Adrenal gland (tissue), 12 donors: Measurements from ENCODE around the gene BATF3. TPM values are rescaled to one million over a fixed set of nuclear protein-coding genes. Genes with fewer than 3 reads are reported as not detected.

Experiments used
- DNase-seq, 7 donors: peaks; one replicate each; pipeline ENCODE4 v3.0.0-alpha.2; 2019 to 2020
- H3K27ac ChIP-seq, 5 donors: fragments of 200-600 bp; sonication (generic) in 4 of 5; 1 replicate in 3 of 5; 2 replicates in 2 of 5; pipeline versions ENCODE4 v1.5.1 to v1.8.0; 2016 to 2020; ENCODE audit warnings: mild to moderate bottlenecking in 1 of 5
- H3K27me3 ChIP-seq: fragments of 200-600 bp; 2 replicates; pipeline ENCODE4 v1.8.0; 2021
- H3K36me3 ChIP-seq, 2 donors: fragments of 200-600 bp; replicated peaks in 1 of 2; 1 replicate in 1 of 2; 2 replicates in 1 of 2; pipeline versions ENCODE4 v1.5.1 to v1.8.0; 2018 to 2022
- H3K4me1 ChIP-seq, 2 donors: fragments of 200-600 bp; replicated peaks in 1 of 2; 1 replicate in 1 of 2; 2 replicates in 1 of 2; pipeline versions ENCODE4 v1.5.1 to v1.8.0; 2018 to 2021
- H3K4me3 ChIP-seq, 4 donors: fragments of 200-600 bp; sonication (generic) in 3 of 4; one replicate each; pipeline ENCODE4 v1.5.1; 2016 to 2018
- H3K9me3 ChIP-seq, 3 donors: fragments of 200-600 bp; sonication (generic) in 1 of 3; replicated peaks in 1 of 3; 1 replicate in 2 of 3; 2 replicates in 1 of 3; pipeline versions ENCODE4 v1.5.1 to v1.8.0; 2016 to 2021
- POLR2A ChIP-seq, 2 donors: fragments of 450-650 bp; IDR thresholded peaks; one replicate each; pipeline ENCODE4 v1.6.1; 2017; ENCODE audit warnings: antibody characterized with exemption in 2 of 2, mild to moderate bottlenecking in 2 of 2, moderate library complexity in 1 of 2
- WGBS, 4 donors: extraction: QIAGEN DNeasy Blood & Tissue Kit in 2 of 4; methylation state at CpG; one replicate each; pipeline versions ENCODE4 v1.1.5 to v1.1.7; 2013 to 2017; 5-methylcytosine and 5-hydroxymethylcytosine counted together
- intact Hi-C, 2 donors: fragments of 100-400 bp; cut with DNase I; formaldehyde crosslinking; loops; one replicate each; pipeline versions ENCODE4 v1.14.1 to v1.15.0; 2022 to 2023
- polyA plus RNA-seq, 3 donors: library from polyadenylated mRNA; stranded (reverse); fragments of 200-250 nt in 2 of 3; fragments of 350-450 nt in 1 of 3; fragmentation: Illumina TruSeq in 1 of 3; extraction: RNeasy Lipid Tissue Mini Kit (QIAGEN cat#74804) in 1 of 3; gene quantifications; one replicate each; pipeline ENCODE4 v1.2.3, GENCODE V29; 2013 to 2014
- total RNA-seq, 9 donors: library from RNA; depleted of rRNA in 4 of 9; stranded (reverse); fragments of >200 nt in 4 of 9; fragments of 120-200 nt in 1 of 9; fragmentation: NEBNext Ultra II Directional in 1 of 9; extraction: Animal tissue kit (Norgen Biotek cat#: 25700) in 1 of 9; gene quantifications; one replicate each; pipeline versions ENCODE4 v1.1.0 to v1.2.4, GENCODE V29; 2013 to 2023
- TF ChIP-seq, protein P1 (sequence below), 6 experiments: fragments of 450-650 bp in 4 of 6; fragments of 200-600 bp in 2 of 6; sonication (generic) in 1 of 6; IDR thresholded peaks; 1 replicate in 5 of 6; 2 replicates in 1 of 6; pipeline versions ENCODE4 v1.5.1 to v1.8.0; 2016 to 2021; ENCODE audit warnings: antibody characterized with exemption in 6 of 6, mild to moderate bottlenecking in 2 of 6, moderate library complexity in 1 of 6
- donor health status: healthy with polysubstance abuse.
- donor health status: Bipolar disorder and iron deficiency.
- donor health status: DM: yes; HTN: yes; CAD: no.
- donor health status: DM: no; HTN: no; CAD: no.
- donor health status: DM: no; HTN: no; CAD: no.
- donor health status: DM: yes; HTN: yes; CAD: no.

BATF3 gene
- total and polyA plus RNA-seq, 12 donors: 0.24 to 7.5 (median 2.8) TPM

DNA sequence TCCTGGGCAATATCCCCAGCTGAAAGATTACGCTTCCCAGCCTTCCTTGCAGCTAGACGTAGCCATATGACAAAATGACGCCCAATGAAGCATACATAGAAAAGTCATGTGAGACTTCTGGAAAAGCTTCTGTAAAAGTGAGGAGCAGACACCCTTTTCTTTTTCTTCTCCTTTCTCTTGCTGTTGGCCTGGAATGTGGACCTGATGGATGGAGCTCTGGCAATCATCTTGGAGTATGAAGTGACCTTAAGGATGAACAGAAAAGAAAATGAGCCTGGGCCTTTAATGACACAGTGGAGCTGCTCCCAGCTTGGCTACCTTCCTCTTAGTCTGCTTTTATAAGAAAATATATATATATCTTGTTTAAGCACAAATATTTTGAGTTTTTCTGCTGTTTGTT is 24.8 kb downstream of the BATF3 start:
- intact Hi-C loops: loop anchor here in 1 of 2 donors (10.0 kb wide), 1 partner anchor 310 kb away; no protein-coding TSS in a partner anchor
- H3K9me3 ChIP-seq: no peaks in the 10 kb centered on the region
- H3K4me3 ChIP-seq: no peak overlapping the region
- H3K36me3 ChIP-seq: no peaks in the 10 kb centered on the region
- WGBS, 4 donors: 91 to 95% (median 95%) methylated on average over 3 of the region's 3 CpGs
- no peak overlapping the region for H3K27ac ChIP-seq
- no peak for TF ChIP-seq POLR2A (IDR thresholded peaks at IDR 0.05)
- TF ChIP-seq, protein P1, sequence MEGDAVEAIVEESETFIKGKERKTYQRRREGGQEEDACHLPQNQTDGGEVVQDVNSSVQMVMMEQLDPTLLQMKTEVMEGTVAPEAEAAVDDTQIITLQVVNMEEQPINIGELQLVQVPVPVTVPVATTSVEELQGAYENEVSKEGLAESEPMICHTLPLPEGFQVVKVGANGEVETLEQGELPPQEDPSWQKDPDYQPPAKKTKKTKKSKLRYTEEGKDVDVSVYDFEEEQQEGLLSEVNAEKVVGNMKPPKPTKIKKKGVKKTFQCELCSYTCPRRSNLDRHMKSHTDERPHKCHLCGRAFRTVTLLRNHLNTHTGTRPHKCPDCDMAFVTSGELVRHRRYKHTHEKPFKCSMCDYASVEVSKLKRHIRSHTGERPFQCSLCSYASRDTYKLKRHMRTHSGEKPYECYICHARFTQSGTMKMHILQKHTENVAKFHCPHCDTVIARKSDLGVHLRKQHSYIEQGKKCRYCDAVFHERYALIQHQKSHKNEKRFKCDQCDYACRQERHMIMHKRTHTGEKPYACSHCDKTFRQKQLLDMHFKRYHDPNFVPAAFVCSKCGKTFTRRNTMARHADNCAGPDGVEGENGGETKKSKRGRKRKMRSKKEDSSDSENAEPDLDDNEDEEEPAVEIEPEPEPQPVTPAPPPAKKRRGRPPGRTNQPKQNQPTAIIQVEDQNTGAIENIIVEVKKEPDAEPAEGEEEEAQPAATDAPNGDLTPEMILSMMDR (IDR thresholded peaks at IDR 0.05): no peak
- no peaks in the 10 kb centered on the region for H3K4me1 ChIP-seq
- H3K27me3 ChIP-seq: no peaks in the 10 kb centered on the region
- no peak for DNase-seq

DNA sequence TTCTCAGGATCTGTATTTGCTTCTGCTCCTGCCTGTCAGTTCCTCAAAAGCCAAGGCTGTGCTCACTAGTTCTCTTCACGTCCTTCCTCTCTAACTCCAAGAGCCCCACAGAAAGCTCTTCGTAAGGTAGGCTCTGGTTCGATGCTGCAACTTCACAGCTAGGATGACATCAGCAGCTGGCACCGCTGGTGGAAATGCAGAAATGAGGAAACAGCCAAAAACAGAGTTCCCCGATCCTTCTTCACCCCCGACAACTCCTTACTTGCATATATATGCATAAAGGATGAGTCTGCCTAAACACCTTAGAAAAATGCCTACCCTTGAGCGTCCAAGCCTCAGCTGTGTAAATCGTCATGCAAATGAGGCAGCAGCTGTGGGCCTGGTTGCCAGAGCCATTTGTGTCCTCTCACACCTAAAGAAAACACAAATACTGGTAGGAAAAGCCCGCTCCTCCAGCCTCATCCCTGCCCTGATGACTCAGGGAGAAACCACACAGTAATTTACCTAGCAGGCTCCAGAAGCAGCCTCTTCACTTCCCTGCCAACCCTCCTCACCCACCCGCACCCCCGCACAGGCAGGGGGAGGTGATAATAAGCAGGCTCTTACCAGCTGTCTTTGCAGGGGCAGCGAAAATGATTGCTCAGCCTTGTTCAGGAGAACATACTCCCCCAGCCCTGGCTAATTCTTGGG is 28.2 kb downstream of the BATF3 start:
- intact Hi-C loops: loop anchor here in 1 of 2 donors (10.0 kb wide), 1 partner anchor 313 kb away; no protein-coding TSS in a partner anchor
- Histone ChIP-seq H3K4me3 (no peak overlapping the region), H3K27me3 (no peaks in the 10 kb centered on the region), H3K36me3 (no peaks in the 10 kb centered on the region), H3K27ac (peak overlapping the region in 1 of 5 donors; percentile 31), H3K4me1 (peaks cover 6 to 28% of the 10 kb centered on the region in 2 donors), H3K9me3 (no peaks in the 10 kb centered on the region)
- DNase-seq: peak in 6 of 7 donors; percentile 35 to 75 (median 45)
- TF ChIP-seq, protein P1 (IDR thresholded peaks at IDR 0.05): no peak
- no peak for TF ChIP-seq POLR2A (IDR thresholded peaks at IDR 0.05)
- WGBS, 4 donors: 43 to 64% (median 49%) methylated on average over 9 to 12 of the region's 12 CpGs

DNA sequence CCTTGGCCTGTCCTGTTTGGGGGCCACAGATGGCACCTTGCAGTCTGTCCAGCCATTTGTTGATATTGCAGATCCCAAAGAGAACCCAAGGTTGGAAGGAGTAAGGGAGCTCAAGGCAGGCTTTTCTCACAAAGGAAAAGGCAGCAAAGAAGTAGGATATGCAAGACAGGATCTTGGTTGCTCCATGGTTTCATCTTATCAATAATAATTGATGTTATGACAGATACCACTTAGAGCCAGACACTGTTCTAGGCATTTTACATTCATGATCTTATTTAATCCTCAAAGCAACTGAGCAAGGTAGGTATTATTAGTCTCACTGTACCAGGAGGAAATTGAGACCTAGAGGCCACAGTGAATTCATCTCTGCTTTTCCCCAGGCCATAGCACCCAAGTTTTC is 28.8 kb downstream of the BATF3 start:
- intact Hi-C loops: loop anchor here in 1 of 2 donors (10.0 kb wide), 1 partner anchor 314 kb away; no protein-coding TSS in a partner anchor
- Histone ChIP-seq H3K36me3 (no peaks in the 10 kb centered on the region), H3K4me1 (peaks cover 6 to 29% of the 10 kb centered on the region in 2 donors), H3K27ac (peak overlapping the region in 1 of 5 donors; percentile 10), H3K4me3 (no peak overlapping the region), H3K27me3 (no peaks in the 10 kb centered on the region), H3K9me3 (no peaks in the 10 kb centered on the region)
- no peak for TF ChIP-seq POLR2A (IDR thresholded peaks at IDR 0.05)
- TF ChIP-seq, protein P1 (IDR thresholded peaks at IDR 0.05): no peak
- DNase-seq: no peak

DNA sequence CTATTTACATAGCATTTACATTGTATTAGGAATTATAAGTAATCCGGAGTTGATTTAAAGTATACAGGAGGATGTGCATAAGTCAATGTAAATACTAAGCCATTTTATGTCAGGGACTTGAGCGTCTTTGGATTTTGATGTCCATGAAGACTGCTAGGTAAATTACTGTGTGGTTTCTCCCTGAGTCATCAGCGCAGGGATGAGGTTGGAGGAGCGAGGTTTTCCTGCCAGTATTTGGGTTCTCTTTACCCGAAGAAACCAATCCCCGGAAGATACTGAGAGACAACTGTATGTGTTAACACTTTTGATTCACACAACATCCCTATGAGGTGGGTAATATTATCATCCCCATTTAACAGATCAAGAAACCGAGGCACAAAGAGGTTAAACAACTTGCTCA is 29.3 kb downstream of the BATF3 start:
- Histone ChIP-seq H3K27ac (no peak overlapping the region), H3K4me3 (no peak overlapping the region), H3K9me3 (no peaks in the 10 kb centered on the region), H3K4me1 (peaks cover 6 to 32% of the 10 kb centered on the region in 2 donors), H3K36me3 (no peaks in the 10 kb centered on the region), H3K27me3 (no peaks in the 10 kb centered on the region)
- intact Hi-C loops: loop anchor here in 1 of 2 donors (10.0 kb wide), 1 partner anchor 314 kb away; no protein-coding TSS in a partner anchor
- TF ChIP-seq POLR2A (IDR thresholded peaks at IDR 0.05): no peak
- TF ChIP-seq, protein P1 (IDR thresholded peaks at IDR 0.05): no peak
- DNase-seq: no peak
- WGBS, 4 donors: 81 to 91% (median 84%) methylated on average over 7 of the region's 7 CpGs
